ENCODE results near the gene TBC1D1.

- no peak for TF ChIP-seq CTCF (IDR thresholded peaks at IDR 0.05; ENCODE audit: insufficient read depth, low read depth, low read length)
- TF ChIP-seq EZH2 (IDR thresholded peaks at IDR 0.05; ENCODE audit: insufficient read depth, low read length): no peak
Measured at GRCh38 chr4:38086151-38086848, 195.4 kb downstream of the TBC1D1 start.

Data from astrocyte (in vitro differentiated cells and primary cell).